Stomach (tissue), 4 donors: ENCODE results near the gene CCDC91.

ENCODE experiments used
- CTCF ChIP-seq, 7 experiments: fragments of 450-650 bp in 4 of 7; fragments of 200-600 bp in 3 of 7; sonication (generic) in 3 of 7; IDR thresholded peaks; one replicate each; pipeline ENCODE4 v1.5.1; 2016 to 2019; ENCODE audit warnings: antibody characterized with exemption in 7 of 7, control low read depth in 2 of 7, mild to moderate bottlenecking in 1 of 7
- EP300 ChIP-seq: sonication (generic); formaldehyde crosslinking; IDR thresholded peaks from one replicate; pipeline ENCODE4 v1.6.1; 2017; ENCODE audit warnings: antibody characterized with exemption
- POLR2A ChIP-seq, 4 donors: fragments of 450-650 bp; IDR thresholded peaks; one replicate each; pipeline ENCODE4 v1.6.1; 2016; ENCODE audit warnings: antibody characterized with exemption in 4 of 4, control low read depth in 2 of 4, mild to moderate bottlenecking in 1 of 4, moderate library complexity in 1 of 4
- POLR2AphosphoS5 ChIP-seq, 3 donors: sonication (generic); formaldehyde crosslinking; IDR thresholded peaks; one replicate each; pipeline ENCODE4 v1.6.1; 2016; ENCODE audit warnings: antibody characterized with exemption in 3 of 3

DNA sequence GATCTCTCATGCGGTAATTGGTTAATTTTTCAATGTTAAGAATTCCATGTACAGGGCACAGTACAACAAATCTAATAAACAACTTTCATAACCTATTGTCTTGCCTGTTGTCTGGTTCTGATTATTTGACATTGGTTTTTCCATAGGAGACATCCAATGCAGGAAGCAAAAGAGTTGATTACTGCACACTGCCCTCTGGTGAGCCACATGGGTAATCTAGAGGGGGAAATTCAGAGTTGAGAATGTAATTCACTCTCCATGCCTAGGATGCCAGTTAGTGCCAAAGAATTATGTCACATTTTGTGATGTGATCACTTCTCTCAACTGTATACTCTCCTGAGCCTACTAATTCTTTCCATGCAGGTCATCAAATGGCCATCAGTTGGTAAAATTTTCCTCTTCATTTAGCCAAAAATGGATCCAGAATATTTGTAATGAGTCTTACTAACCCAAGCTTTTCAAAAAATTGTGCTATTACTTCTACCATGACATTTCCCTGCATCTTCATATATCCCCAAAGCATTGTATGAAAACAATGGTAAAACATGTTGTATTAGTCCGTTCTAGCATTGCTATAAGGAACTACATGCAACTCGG is 17.7 kb upstream of the CCDC91 start:
- TF ChIP-seq CTCF (IDR thresholded peaks at IDR 0.05) (peak in 4 of 7 experiments; percentile 11 to 45 (median 33)), POLR2A (IDR thresholded peaks at IDR 0.05) (no peak), EP300 (no peak), POLR2AphosphoS5 (IDR thresholded peaks at IDR 0.05) (no peak)
